Hematopoietic multipotent progenitor cell treated with erythropoietin and hydrocortisone succinate and interleukin-3 and kit ligand, for 6 days (in vitro differentiated cells): ENCODE data around the gene MCTP1.
"Not testable (repeated sequence)": the region's sequence is repeated elsewhere in the genome, so short reads cannot be mapped to it uniquely, and the experiment has no call there.

ENCODE experiments used
- DNase-seq: peaks from one replicate; pipeline ENCODE4 v3.0.0-alpha.2; 2015

Gene MCTP1

GRCh38 chr5:95251185-95251584 is 33.7 kb downstream of the MCTP1 start:
- DNase-seq, result no peak

- no peak for DNase-seq
Observed at GRCh38 chr5:95244479-95244878, 40.4 kb downstream of the MCTP1 start.

DNA sequence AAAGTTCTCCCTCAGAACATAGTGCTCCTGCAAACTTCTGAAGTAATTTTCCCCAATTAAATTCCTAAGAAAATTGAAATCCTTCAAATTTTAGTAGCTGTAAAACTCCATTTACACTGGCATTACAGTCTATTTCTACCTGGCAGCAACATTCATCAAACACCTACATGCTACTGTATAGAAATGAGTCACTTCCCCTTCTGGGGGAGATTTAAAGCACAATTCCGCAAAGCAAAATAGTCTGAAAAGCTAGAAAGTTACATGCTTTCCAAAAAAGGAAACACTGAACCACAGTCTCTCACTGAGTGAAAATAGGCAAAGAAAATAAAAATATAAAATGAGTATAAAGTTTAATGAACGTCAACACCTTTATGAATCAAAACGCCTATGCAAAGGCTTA is 43.3 kb downstream of the MCTP1 start:
- no peak for DNase-seq

DNA sequence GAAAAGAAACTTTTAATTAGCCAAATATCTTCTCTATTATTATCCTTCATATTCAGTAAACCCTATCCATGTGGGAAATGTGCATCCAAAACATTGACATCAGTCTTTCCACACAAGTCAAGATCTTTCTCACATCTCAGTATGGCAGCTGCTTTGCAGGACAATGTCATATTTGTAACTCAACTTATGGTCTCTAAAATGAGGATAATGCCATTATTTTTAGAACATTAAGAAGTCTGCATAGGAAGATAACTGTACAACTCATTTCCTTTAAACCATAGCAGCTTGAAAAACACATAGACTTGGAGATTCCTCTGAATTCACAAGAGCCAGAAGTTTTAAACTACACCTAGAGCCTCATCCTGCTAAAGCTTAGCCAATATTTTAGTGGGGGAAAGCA is 43.7 kb downstream of the MCTP1 start:
- DNase-seq, result peak; percentile 9

DNA sequence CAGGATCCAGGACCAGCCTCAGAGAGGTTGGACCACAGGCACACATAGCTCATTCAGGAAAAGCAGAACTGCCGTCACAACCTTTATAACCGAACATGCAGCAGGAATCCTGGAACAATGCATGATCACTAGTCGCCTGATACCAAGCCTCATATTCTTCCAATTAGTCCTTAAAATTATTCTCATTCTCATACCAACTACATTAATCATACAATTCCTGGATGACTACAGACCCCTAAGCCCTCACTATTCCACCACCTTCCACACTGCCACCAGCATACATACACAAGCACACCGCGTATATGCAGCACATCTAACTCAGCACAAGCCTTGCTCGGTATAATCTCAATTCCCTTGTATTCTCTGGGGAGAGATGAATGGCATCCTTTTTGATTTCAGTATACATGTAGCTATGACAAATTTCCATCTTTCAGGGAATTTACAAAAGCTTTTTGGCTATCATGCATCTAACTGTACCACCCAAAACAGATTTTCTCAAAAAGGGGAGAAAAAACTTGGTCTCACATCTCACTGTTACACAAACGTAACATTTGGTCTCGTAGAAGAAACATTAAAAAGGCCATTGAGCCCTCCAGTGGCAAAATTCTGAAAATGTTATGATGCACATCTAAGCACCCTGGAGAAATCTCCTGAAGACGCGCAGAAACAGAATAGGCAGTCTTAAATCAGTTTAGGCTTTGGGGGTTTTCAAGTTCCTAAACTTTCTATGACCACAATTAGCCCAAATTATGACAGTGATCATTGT is 46.2 kb downstream of the MCTP1 start:
- peak; percentile 60 for DNase-seq

- no peak for DNase-seq
Observed at GRCh38 chr5:95237324-95237723, 47.6 kb downstream of the MCTP1 start.

GRCh38 chr5:95235439-95235982 is 49.4 kb downstream of the MCTP1 start:
- DNase-seq, result no peak

GRCh38 chr5:95229646-95230045 is 55.2 kb downstream of the MCTP1 start:
- DNase-seq, result no peak

DNA sequence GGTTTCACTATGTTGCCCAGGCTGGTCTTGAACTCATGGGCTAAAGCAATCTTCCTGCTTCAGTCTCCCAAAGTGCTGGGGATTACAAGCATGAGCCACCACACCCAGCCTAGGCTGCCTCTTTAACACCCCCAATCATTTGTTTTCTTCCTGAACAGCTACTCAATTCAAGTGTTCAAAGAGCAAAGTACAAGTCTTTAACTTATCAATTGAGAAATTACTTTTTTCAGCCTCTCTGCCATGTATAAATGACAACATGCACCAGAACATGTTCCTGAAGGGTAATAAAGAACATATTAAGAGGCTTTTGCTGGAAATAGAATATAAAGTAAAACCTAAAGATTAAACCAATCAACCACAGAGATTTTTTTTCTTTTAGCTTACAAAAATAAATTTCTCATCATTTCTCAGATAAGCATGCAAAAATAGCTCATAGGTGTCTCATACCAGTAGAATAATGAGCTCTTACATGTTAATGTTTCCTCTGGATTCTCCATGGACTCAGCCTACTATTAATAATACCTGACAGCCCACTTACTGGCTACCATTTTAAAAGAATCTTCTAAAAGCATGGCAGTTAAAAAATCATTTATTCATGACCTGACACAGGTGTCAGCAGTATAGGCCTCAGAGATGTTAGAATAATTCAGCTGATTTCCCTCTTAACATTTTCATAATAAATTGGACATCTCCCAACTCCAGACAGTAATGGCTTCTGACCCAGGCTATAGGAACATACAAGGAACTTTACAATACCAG is 60.0 kb downstream of the MCTP1 start:
- no peak for DNase-seq

GRCh38 chr5:95223566-95224258 is 61.2 kb downstream of the MCTP1 start:
- no peak for DNase-seq

GRCh38 chr5:95222836-95223235 is 62.1 kb downstream of the MCTP1 start:
- no peak for DNase-seq

GRCh38 chr5:95221234-95221633 is 63.7 kb downstream of the MCTP1 start:
- DNase-seq, result no peak

DNA sequence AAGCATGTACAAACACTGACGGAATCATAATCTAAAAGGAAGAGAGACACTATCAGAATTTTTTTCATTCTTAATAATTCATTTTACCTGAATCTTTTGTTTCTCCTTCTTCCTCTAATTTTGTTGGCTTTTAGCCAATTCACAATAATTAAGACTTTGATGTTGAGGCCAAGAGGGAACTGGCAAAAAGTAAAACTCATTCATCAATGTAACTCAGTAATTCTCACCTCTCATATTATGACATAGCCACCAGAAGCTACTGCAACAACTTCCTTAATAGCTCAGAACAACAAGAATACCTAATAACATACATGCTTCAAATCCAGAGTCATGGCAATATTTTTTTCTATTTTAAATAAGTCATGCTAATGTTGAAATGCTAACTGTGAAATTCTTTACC is 64.5 kb downstream of the MCTP1 start:
- peak; percentile 8 for DNase-seq

DNA sequence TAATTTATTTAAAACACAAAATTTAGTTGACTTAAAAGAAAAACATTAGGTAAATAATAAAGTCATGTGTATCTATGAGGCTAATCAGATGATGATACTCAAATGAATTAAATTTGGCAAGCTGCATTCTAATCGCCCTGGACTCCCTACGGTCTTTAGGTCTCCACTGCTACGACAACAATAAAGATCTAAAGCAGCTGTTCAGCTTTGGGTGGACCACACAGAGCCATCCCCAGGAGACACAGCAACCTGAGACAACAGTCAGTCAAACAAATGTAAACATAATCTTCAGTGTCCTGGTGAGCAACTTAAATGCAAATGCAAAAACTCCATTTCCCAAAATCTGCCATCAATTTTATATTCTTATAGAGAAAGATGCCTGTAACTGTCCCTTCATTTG is 65.5 kb downstream of the MCTP1 start:
- DNase-seq, result no peak

DNA sequence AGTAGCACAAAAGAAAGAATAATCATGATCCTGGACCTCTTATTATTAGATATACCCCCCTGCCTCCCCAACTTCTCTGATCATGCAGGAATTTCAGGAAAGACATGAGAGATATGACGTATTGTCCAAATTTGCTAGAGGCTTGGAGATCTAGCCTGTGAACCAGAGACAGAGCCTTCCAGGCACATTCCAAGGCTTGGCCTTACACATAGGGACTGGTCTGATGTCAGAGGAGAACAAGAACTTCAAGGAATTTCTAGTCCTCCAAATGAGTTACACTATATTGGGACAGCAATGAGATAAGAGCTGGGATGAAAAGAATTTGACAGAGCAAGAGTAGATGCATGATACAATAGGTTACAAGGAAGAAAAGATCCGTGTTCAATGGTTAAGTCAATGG is 67.0 kb downstream of the MCTP1 start:
- DNase-seq, result no peak

- DNase-seq, result no peak
Observed at GRCh38 chr5:95217351-95217750, 67.5 kb downstream of the MCTP1 start.

DNA sequence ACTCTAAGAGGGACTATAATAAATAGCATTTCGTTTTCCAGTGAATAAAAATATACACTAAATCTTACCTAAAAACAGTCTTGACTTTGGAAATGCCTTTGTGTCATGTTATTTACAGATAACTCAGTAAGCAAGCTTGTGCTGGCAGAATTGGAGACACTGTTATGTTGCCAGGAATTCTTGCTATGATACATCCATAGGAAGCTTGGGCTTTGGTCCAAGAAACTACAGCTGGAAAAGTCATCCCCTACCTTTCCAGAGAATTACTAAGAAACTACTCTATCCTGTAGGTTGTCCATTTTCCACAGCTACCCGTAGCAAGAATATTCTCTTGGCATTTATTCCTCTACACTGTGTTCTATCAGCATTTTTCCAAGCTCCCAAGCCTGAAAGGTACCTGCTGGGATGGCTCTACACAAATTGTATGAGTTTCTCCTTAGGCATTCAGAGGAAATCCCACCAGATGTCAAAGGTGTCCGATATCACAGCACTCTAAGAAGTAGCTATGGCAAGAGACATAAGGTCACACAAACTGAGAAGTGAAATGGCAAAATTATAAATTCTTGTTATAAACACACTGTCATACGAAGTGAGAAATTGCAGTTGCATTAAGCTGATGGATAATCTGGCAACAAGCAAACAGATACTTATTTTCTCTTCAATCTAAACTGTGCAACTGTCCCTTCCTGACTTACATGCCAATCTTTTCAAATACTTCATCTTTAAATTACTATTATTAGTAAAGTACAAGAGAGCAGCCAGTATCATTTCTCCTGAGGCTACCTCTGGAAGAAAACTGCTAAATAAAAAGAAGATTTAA is 68.5 kb downstream of the MCTP1 start:
- no peak for DNase-seq

DNA sequence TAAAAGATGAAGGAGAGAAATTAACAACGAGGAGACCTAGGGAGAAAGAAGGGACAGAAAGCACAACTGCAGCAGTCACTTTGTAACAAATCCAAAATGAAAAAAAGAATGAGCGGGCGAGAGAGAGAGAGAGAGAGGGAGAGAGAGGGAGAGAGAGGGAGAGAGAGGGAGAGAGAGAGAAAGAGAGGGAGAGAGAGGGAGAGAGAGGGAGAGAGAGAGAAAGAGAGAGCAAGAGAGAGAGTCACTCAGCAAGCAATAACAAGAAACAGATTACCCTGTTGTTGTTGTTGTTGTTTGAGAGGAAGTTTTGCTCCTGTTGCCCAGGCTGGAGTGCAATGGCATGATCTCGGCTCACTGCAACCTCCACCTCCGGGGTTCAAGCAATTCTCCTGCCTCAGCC is 77.1 kb downstream of the MCTP1 start:
- not testable (repeated sequence) for DNase-seq

GRCh38 chr5:95194856-95195255 is 90.0 kb downstream of the MCTP1 start:
- DNase-seq, result no peak

- no peak for DNase-seq
Observed at GRCh38 chr5:95191330-95191729, 93.6 kb downstream of the MCTP1 start.

DNA sequence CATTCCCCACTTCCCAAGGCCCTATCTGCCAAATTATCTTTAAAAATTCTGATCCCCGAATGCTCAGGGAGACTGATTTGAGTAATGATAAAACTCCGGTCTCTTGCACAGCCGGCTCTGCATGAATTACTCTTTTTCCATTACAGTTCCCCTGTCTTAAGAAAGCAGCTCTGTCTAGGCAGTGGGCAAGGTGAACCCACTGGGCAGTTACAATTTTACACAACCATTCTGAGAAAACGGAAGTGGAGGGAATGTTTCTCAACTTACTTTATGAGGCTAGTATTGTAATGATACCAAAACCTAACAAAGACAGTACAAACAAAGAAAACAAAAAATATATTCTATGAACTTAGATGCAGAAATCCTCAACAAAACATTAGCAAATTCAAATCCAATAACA is 100.0 kb downstream of the MCTP1 start:
- DNase-seq, result peak; percentile 27

DNA sequence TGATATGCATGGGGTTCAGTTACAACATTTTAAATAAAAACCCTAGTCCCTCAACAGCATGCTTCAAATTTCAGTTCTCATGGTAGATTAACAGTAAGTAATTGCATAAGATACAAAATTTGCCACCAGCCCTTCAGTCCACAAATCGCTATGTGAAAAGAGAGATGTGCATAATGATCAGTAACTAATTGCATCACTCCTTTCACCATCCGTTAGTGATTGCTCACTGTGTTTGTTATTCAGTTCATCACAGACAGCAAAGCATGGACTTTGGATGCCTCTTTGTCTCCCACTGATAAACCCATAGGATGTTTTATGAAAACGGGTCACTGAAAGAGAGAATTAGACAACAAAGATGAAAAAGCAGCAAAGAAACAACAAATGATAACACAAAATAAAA is 103.2 kb downstream of the MCTP1 start:
- no peak for DNase-seq
